Measurements from ENCODE around the gene MT1E. TPM values are rescaled to one million over a fixed set of nuclear protein-coding genes. Genes with fewer than 3 reads are reported as not detected.

Gene MT1E
- total RNA-seq, 1 donor from 2014 or later = 5.2 TPM

DNA sequence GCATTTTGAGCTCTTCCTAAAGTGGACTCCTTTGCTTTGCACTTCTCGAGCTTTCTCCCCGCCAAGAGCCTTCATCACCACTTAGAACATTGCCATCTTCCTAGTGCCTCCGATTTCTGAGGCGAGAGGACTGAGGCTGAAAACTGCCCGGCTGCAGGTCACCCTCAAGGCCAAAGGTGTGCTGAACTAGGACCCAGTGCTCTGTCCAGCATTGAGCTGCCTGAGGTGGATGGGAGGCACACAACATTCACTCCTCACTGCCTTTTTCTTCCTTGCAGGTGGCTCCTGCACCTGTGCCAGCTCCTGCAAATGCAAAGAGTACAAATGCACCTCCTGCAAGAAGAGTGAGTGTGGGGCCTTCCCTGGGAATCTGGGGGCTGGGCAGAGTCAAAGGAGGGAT lies 18.3 kb downstream of the MT1E start:
- Mint-ChIP-seq H3K36me3 (ENCODE audit: insufficient read depth) (no peaks in the 10 kb centered on the region), H3K4me3 (ENCODE audit: low read depth) (no peak overlapping the region), H3K4me1 (ENCODE audit: low read depth) (peaks cover 3% of the 10 kb centered on the region), H3K27ac (no peak overlapping the region), H3K9me3 (ENCODE audit: low read depth) (no peaks in the 10 kb centered on the region), H3K27me3 (peaks cover 97% of the 10 kb centered on the region)
- no peak for DNase-seq (ENCODE audit: low spot score, unreplicated experiment)
- TF ChIP-seq, protein P1, sequence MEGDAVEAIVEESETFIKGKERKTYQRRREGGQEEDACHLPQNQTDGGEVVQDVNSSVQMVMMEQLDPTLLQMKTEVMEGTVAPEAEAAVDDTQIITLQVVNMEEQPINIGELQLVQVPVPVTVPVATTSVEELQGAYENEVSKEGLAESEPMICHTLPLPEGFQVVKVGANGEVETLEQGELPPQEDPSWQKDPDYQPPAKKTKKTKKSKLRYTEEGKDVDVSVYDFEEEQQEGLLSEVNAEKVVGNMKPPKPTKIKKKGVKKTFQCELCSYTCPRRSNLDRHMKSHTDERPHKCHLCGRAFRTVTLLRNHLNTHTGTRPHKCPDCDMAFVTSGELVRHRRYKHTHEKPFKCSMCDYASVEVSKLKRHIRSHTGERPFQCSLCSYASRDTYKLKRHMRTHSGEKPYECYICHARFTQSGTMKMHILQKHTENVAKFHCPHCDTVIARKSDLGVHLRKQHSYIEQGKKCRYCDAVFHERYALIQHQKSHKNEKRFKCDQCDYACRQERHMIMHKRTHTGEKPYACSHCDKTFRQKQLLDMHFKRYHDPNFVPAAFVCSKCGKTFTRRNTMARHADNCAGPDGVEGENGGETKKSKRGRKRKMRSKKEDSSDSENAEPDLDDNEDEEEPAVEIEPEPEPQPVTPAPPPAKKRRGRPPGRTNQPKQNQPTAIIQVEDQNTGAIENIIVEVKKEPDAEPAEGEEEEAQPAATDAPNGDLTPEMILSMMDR (IDR thresholded peaks at IDR 0.05; ENCODE audit: unreplicated experiment) = no peak

DNA sequence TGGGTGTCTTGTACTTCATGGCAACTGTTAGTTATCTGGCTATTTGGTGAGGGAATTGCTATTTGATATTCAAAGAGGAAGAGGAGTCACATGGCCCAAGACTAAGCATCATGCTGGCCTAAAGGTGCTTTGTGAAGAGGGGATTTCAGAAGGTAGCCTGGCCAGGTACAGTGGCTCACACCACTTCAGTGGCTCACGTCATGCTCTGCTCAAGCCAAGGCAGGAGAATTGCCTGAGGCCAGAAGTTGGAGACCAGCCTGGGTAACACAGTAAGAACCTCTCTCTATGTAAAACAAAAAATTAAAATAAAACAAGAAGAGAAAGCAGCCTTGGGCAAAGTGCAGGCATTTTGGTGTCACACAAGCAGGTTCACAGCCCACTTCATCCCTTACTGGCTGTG lies 19.7 kb downstream of the MT1E start:
- no peaks in the 10 kb centered on the region for H3K9me3 Mint-ChIP-seq (ENCODE audit: low read depth)
- TF ChIP-seq, protein P1 (IDR thresholded peaks at IDR 0.05; ENCODE audit: unreplicated experiment) = no peak
- no peaks in the 10 kb centered on the region for H3K36me3 Mint-ChIP-seq (ENCODE audit: insufficient read depth)
- H3K27ac Mint-ChIP-seq = no peak overlapping the region
- H3K4me3 Mint-ChIP-seq (ENCODE audit: low read depth) = no peak overlapping the region
- H3K27me3 Mint-ChIP-seq = peaks cover 94% of the 10 kb centered on the region
- H3K4me1 Mint-ChIP-seq (ENCODE audit: low read depth) = peaks cover 3% of the 10 kb centered on the region
- no peak for DNase-seq (ENCODE audit: low spot score, unreplicated experiment)

DNA sequence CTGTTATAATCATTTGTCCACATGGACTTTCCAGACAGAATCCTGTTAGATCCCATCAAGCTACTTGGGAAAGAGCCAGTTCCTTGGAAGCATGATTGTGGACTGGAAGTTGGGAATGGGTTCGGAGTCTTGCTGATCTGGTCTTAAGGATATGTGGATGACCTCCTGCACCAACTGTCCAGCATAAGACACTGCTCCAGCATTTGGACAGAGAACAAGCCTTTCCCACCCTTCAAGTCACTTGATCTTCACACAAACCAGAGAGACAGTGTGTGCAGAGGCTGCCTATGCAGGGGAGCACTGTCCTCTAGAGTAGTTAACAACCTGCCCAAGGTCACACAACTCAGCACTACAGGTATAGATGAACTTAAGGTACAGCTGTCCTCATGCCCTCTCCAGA lies 20.3 kb downstream of the MT1E start:
- peaks cover 94% of the 10 kb centered on the region for H3K27me3 Mint-ChIP-seq
- no peaks in the 10 kb centered on the region for H3K36me3 Mint-ChIP-seq (ENCODE audit: insufficient read depth)
- TF ChIP-seq, protein P1 (IDR thresholded peaks at IDR 0.05; ENCODE audit: unreplicated experiment) = no peak
- no peak overlapping the region for H3K4me3 Mint-ChIP-seq (ENCODE audit: low read depth)
- no peak for DNase-seq (ENCODE audit: low spot score, unreplicated experiment)
- H3K9me3 Mint-ChIP-seq (ENCODE audit: low read depth) = no peaks in the 10 kb centered on the region
- H3K27ac Mint-ChIP-seq = no peak overlapping the region
- peaks cover 3% of the 10 kb centered on the region for H3K4me1 Mint-ChIP-seq (ENCODE audit: low read depth)

DNA sequence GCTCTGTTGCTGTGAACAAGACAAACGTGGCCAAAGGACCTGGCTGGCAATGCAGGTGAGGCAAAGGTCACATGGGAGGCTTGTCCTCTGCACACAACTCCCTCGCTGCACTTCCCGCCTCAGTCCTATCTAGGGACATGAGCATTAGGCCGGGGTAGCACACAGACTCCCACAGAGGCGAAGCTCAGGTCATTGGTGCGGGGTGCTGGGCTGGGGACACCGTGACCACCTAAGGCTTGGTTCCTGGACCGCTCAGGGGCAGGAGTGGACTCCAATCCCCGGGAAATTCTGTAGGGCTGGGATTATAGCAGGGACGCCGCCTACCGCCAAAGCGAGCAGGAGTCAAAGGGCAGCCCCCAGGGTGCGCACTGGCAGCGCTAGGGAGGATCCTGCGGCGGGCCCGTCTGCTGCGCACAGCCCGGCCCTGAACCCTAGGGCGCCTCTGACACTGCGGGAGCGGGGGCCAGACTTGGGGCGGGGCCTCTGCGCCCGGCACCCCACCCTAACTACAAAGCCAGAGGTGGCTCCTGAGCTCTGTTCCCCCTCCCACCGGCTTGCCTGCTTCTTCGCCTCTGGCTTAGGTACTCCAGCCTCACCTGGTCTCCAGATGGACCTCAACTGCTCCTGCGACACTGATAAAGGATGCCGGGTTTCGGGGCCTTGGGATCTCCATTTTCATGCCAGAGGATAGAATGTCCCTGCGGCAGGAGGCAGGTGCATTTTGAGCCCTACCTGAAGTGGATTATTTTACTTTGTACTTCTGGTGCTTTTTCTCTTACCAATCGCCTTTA lies 22.3 kb downstream of the MT1E start:
- H3K9me3 Mint-ChIP-seq (ENCODE audit: low read depth) = no peaks in the 10 kb centered on the region
- no peak overlapping the region for H3K4me3 Mint-ChIP-seq (ENCODE audit: low read depth)
- H3K36me3 Mint-ChIP-seq (ENCODE audit: insufficient read depth) = no peaks in the 10 kb centered on the region
- TF ChIP-seq, protein P1 (IDR thresholded peaks at IDR 0.05; ENCODE audit: unreplicated experiment) = peak; percentile 9
- peaks cover 93% of the 10 kb centered on the region for H3K27me3 Mint-ChIP-seq
- no peak for DNase-seq (ENCODE audit: low spot score, unreplicated experiment)
- no peak overlapping the region for H3K27ac Mint-ChIP-seq
- H3K4me1 Mint-ChIP-seq (ENCODE audit: low read depth) = peaks cover 3% of the 10 kb centered on the region

DNA sequence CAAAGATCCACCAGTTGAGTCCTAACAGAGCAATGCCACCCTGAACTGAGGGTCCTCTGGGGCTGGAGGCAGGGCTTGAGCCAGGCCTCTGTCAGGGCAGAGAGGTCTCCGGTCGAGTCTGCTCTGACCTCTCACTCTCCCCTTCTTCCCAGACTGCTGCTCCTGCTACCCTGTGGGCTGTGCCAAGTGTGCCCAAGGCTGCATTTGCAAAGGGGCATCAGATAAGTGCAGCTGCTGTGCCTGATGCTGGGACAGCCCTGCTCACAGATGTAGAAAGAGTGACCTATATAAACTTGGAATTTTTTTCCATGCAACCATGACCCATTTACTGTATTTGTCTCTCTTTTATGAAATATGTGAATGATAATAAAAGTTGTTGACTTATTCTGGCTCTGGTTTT lies 23.7 kb downstream of the MT1E start:
- no peaks in the 10 kb centered on the region for H3K4me1 Mint-ChIP-seq (ENCODE audit: low read depth)
- no peak for DNase-seq (ENCODE audit: low spot score, unreplicated experiment)
- H3K36me3 Mint-ChIP-seq (ENCODE audit: insufficient read depth) = no peaks in the 10 kb centered on the region
- no peak overlapping the region for H3K4me3 Mint-ChIP-seq (ENCODE audit: low read depth)
- TF ChIP-seq, protein P1 (IDR thresholded peaks at IDR 0.05; ENCODE audit: unreplicated experiment) = no peak
- H3K9me3 Mint-ChIP-seq (ENCODE audit: low read depth) = no peaks in the 10 kb centered on the region
- no peak overlapping the region for H3K27ac Mint-ChIP-seq
- H3K27me3 Mint-ChIP-seq = peaks cover 91% of the 10 kb centered on the region
